Measurements from ENCODE around the gene CFAP74.
"Not testable (repeated sequence)": the region's sequence is repeated elsewhere in the genome, so short reads cannot be mapped to it uniquely, and the experiment has no call there.

Gene CFAP74

DNA sequence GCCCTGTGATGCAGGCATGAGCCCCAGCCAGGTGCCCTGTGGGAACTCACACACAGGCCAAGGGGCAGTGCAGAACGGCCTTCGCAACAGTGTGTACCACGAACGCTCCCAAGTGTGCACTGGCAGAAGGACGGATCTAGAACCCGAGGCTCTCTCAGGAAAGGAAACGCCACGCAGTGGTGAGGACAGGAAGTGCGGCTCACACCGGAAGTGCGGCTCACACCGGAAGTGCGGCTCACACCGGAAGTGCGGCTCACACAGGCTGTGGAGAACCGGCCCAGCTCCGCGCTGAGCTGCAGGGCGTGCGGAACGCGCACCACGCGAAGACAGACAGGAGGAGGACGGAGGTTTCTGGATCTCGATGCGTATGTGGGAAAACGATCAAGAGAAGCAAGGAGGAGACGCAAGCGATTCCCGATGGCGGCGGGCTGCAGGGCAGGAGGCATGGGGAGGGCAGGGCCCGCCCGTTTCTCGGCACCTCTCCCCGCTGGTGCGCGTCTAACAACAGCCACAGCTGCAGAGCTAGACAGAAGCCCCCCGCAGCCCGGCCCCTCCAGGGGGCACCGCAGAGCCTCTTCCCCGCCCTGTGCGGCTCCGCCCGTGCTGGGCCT lies 48.6 kb downstream of the CFAP74 start:
- DNase-seq (ENCODE audit: extremely low read depth in 1 of 2, low read depth in 1 of 2) = no peak

DNA sequence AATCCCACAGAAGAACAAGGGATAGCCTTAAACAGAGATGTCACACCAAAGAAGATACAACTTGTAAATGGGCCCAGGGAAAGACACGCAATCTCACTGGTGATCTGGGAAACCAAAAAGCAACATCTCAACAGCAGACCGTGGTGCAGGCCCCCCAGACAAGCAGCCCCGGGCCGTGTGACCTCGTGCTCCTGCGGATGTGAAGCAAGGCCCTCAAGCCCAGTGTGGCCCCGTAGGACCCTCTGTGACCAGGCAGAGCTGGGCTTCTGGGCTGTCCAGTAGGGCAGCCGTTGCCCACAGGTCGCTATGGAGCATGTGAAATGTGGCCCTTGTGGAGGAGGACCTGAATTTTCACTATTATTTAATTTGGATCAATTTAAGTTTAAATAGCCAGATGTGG lies 49.6 kb downstream of the CFAP74 start:
- DNase-seq (ENCODE audit: extremely low read depth in 1 of 2, low read depth in 1 of 2) = no peak

DNA sequence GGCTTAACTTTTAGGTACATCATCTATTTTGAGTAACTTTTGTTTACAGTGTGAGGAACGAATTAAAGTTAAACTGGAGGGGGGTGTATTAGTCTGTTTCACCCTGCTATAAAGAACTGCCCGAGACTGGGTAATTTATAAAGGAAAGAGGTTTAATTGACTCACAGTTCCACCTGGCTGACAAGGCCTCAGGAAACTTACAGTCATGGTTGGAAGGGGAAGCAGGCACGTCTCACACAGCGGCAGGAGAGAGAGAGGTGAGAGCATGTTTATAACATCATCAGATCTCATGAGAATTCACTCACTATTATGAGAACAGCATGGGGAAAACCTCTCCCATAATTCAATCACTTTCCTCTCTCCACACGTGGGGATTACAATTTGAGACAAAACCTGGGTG lies 52.6 kb downstream of the CFAP74 start:
- no peak for DNase-seq (ENCODE audit: extremely low read depth in 1 of 2, low read depth in 1 of 2)

DNA sequence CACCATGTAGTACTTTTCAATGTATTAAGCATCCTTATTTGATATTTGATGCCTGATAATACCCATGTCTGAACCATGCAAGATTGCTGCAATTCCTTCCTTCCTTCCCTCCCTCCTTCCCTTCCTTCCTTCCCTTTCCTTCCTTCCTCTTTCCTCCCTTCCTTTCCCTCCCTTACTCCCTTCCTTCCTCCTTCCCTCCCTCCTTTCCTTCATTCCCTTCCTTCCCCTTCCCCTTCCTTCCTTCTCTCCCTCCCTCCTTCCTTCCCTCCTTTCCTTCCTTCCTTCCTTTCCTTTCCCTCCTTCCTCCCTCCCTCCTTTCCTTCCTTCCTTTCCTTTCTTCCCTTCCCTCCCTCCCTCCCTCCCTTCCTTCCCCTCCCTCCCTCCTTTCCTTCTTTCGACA lies 54.8 kb downstream of the CFAP74 start:
- no peak for DNase-seq (ENCODE audit: extremely low read depth in 1 of 2, low read depth in 1 of 2)

DNA sequence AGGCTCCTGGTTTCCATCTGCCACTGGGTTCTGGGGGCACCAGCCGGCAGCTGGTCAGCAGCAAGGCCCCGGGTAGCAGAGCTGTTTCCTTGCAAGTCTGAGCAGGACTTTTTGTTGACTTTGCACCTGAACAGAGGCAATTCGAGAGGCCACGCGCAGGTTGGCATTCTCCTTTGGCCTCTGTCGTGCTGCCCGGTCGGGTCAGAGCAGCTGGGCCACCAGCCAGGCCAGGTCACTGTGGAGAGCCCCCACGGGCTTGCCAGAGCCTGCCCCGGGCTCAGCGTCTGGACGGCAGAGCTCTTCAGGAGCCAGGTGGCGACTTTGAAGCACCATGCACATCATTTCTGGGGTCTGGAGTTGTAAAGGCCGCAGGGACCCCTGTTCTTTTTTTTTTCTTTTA lies 56.1 kb downstream of the CFAP74 start:
- DNase-seq (ENCODE audit: extremely low read depth in 1 of 2, low read depth in 1 of 2) = no peak

DNA sequence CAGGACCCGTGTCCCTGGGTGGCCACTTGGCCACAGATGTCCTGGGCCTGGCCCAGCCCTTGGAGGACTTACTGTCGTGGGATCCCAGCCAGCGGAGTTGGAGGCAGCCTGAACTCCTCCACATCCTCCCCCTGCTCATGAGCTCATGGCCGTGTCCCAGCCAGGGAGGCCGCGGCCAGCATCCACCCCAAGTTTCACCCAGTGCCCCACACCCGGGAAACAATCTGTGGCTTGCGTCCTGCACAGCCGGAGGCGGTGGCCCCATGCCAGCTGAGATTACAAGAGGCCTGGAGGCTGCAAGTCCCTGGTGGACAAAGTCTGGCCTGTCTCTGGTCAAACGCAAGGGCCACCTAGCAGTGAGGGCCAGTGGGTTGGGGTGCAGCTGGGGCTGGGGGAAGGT lies 57.0 kb downstream of the CFAP74 start:
- no peak for DNase-seq (ENCODE audit: extremely low read depth in 1 of 2, low read depth in 1 of 2)

DNA sequence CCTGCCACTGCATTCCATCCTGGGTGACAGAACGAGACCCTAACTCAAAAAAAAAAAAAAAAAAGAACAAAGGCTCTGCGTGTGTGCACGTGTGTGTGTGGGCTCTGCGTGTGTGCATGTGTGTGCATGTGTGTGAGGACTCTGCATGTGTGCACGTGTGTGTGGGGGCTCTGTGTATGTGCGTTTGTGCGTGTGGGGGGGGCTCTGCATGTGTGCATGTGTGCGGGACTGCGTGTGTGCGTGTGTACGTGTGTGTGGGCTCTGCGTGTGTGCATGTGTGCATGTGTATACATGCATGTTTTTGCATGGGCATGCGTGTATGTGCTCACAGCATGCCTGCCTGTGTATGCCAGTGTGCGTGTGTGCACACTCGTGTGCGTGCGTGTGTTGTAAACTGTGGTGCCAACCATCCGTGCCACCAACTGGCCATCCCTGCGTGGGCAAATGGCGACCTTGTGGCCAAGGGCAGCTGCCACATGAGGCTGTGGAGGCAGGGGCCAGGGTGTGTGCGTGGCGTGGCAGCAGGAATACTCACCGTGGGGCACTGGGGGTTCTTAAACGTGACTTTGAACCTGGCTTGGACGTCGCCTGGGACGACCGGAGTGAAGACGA lies 57.7 kb downstream of the CFAP74 start:
- DNase-seq (ENCODE audit: extremely low read depth in 1 of 2, low read depth in 1 of 2) = no peak

DNA sequence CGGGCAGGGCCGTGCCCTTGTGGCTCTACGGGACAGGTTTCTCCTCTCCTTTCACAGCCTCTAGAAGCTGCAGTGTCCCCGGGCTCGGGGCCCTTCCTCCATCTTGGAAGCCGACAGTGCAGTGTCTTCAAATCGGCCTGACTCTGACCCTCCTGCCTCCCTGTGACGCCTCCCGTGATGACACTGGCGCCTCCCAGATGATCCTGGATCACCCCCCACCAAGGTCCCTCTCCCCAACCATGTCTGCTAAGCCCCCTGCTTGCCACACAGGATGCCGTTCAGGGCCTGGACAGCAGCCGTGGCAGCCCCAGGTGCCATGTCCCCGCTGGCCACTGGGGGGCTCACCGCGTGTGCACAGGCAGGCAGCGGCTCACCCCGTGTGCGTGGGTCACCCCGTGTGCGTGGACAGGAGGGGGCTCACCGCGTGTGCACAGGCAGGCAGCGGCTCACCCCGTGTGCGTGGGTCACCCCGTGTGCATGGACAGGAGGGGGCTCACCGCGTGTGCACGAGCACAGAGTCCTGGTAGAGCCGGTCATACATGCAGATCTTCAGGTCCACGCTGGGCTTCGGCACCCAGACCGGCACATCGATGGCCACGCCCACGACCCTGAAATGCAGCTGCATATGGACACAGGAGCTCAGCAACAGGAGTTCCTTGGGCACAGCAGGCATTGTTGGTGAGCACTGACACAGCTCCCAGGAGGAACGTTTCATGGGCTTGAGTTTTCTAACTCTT lies 59.6 kb downstream of the CFAP74 start:
- DNase-seq (ENCODE audit: extremely low read depth in 1 of 2, low read depth in 1 of 2) = peak in 1 of 2 donors; percentile 44

DNA sequence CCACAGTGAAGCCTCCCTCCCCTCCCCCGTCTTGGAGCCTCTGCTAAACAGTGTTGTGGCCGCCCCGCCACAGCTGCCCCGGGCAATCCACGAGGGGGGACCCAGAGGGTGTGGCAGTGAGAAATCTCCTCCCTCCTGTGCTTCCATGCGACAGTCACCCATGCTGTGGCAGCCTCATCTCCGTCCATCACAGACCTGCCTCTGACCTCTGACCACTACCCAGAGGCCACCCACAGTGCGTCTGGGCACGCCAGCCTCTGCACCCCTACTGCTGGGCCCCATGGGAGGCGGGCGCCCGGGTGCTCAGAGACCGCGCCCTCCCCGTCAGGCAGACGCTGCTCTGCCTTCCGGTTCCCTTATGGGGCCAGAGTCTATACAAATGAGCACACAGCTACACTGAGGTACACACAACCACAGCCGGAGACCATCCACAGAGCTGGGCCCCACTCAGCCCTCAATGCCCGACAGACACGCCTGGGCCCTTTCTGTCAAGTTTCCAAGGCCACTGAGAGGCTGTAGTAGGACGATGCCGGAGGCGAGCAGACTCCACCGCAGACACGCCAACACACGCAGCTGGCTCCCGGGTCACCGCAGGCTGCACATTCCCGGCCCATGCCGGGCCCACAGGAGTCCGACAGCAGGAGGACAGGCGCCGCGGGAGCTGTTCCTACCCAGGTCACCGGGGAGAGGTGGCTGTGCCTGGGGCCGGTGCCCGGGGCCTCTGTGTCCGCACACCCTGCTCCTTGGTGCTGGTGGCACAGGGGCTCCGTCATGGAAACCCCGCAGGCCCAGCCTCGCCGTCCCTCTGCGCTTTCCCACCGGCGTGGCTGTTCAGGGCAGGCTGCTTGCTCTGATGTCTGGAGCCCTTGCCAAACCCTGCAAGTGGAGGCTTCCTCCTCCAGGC lies 60.6 kb downstream of the CFAP74 start:
- no peak for DNase-seq (ENCODE audit: extremely low read depth in 1 of 2, low read depth in 1 of 2)

DNA sequence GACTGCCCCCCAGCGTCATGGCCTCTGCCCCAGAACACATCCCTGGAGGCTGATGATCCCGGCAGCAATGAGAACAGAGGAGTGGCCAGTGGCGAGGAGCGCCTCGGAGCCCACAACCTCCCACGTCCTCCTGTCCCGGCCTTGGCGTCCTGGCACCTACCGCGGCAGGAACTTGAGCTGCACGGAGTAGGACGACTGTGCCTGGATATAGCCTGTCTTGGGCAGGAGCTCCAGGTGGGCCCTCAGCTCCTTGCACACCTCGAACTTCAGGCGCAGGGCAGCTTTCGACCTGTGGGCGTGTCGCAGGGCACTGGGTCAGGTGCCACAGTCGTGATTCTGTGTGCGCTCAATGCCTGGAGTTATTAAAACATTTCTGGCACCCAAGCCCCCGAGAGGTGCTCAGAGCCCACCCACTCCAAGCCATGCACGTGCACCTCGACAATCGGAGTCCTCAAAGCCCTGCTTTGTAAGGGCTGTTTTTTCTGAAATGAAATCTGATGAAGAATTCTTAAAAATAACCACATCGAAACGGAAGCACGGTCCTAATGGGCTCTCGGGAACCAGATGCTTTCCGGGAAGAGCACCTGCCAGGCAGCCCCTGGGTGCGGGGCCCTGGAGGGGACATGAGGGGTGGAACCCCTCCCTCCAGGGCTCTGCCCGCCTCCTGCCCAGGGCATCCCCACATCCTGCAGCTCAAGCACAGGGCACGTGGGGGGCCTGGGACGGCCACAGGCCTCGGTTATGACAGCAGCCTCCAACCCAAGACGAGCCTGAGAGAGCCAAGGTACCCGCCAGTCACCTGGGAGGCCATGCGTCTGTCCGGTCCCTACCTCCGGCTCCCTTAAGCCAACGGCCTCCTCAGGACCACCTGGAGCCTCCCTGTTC lies 61.5 kb downstream of the CFAP74 start:
- DNase-seq (ENCODE audit: extremely low read depth in 1 of 2, low read depth in 1 of 2) = no peak

DNA sequence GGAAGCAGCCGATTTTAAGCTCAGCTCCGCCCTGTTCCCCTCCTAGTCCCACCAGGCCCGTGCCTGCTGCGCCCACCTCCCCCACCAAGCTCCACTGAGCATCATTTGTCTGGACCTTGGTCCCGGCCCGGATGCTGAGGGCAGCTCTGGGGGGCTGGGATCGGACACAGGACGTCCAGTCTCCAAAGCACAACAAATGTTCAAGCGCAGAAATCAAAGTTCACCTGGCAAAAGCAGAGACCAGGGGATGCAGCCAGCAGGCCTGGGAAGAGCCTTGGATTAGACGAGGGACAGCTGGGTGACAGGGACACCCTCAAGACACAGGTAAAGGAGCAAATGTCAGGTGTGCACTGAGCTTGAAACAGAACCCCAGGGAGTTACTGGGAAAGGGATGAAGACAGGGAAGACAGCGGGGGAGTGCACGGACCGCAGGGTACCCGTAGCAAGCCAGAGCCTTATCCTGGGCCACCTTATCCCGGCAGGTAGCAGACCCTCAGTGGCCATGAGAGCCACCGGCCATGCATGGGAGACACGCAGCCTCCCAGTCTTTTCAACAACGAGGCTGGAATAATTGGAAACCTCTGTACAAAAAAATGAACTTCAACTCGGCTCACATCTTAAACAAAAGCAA lies 62.3 kb downstream of the CFAP74 start:
- no peak for DNase-seq (ENCODE audit: extremely low read depth in 1 of 2, low read depth in 1 of 2)

DNA sequence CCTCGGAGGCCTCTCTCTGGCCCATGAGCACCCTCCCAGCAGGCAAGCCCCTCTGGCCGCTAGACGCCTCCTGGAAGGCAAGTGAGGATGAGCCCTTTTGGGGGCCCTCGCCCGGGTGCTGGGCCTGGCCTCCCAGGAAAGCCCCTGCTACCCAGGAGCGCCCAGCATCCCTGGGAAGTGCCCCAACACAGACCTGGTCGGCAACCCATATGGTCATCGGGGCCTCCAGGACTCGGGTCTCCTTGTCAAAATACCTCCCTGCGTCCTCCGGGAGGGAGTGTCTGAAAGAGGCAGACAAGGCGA lies 63.5 kb downstream of the CFAP74 start:
- no peak for DNase-seq (ENCODE audit: extremely low read depth in 1 of 2, low read depth in 1 of 2)

DNA sequence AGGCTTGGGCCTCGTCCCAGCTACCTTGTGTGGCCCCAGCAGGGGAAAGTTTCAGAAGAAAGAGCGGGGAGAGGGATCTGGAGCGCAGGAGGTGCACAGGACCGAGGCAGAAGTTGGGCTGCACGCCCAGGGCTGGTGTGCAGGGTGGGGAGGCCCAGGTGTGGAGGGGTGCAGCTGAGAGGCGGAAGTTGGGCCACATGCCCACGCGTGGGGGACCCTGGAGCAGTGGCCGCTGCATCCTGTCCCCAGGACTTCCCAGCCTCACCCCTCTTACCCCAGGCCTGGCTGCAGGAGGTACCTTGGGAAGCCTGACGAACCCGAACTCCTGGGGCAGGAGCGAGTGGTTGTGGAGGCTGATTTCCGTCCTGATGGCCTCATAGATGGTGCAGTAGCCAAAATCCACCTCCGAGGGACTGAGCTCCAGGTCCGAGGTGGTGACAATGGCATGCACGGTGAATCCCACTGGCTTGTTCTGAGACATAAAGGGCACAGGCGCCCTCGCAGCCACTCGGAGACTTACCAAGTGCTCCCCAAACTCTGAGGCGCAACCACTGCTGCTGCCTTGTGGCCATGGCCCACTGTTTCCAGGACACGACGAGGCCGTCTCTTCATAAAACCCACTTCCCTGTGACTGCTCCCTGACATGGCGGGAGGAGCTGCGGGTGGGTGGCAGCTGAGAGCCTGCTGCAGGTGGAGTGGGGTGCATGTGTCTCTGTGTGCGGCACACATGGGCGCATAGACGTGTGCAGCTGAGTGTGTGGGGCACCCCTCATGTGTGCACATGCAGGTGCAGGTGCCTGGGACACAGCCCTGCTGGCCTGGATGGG lies 64.1 kb downstream of the CFAP74 start:
- DNase-seq (ENCODE audit: extremely low read depth in 1 of 2, low read depth in 1 of 2) = no peak

DNA sequence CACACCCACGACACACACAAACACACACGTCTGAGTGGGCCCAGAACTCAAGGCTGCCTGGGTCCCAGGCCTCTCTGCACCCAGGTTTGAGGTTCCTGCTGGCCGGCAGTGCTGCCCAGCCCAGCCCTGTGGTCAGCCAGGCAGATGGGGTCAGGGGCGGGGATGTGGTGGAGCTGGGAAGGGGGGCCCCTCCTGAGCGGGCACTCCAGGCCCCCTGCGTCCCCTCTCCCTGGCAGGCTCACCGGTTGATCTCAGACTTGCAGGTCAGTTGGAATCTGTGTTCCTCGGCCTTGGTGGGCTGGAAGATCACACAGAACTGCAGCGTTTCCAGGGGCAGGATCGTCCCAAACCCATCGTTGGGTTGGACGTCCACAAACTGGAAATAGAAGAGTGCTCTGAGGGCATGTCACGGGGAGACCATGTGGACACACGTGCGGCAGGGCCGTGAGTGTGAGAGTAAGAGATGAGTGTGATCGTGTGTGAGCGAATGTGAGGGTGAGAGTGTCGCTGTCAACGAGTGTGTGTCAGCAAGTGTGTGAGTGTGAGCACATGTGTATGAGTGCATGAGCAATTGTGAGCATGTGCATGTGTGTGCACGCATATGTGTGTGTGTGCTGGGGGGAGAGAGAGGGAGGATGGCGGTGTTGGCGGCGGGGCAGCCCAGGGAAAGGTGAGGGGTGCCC lies 64.8 kb downstream of the CFAP74 start:
- DNase-seq (ENCODE audit: extremely low read depth in 1 of 2, low read depth in 1 of 2) = no peak

DNA sequence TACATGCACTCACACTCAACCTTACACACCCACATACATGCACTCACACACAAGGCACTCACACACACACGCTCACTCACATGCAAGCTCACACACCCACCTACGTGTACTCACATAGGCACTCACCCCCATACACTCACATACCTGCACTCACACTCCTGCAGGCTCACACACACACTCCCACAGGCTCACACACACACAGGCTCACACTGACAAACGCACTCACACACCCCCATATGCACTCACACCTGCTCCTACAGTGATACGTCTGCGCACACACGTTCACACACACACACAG lies 65.4 kb downstream of the CFAP74 start:
- DNase-seq (ENCODE audit: extremely low read depth in 1 of 2, low read depth in 1 of 2) = no peak

DNA sequence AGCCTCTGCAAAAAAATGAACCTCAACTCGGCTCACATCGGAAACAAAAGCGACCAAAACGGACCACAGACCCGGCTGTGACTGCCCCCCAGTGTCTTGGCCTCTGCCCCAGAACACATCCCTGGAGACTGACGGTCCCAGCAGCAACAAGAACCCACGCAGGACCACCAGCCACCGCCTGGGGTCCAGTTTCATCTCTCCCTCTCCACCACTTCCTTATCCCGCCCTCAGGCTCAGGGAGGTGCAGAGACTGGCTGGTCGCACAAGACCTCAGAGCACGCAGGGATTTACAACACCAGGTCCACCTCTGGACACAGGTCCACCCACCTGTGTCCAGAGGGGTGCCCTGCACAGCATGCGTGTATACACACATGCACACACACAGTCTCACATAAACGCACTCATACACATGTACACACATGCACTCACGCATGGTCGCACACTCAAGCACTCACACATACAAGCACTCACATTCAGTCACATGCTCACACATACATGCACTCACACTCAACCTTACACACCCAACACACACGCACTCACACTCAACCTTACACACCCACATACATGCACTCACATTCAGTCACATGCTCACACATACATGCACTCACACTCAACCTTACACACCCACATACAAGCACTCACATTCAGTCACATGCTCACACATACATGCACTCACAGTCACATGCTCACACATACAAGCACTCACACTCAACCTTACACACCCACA lies 65.9 kb downstream of the CFAP74 start:
- no peak for DNase-seq (ENCODE audit: extremely low read depth in 1 of 2, low read depth in 1 of 2)

DNA sequence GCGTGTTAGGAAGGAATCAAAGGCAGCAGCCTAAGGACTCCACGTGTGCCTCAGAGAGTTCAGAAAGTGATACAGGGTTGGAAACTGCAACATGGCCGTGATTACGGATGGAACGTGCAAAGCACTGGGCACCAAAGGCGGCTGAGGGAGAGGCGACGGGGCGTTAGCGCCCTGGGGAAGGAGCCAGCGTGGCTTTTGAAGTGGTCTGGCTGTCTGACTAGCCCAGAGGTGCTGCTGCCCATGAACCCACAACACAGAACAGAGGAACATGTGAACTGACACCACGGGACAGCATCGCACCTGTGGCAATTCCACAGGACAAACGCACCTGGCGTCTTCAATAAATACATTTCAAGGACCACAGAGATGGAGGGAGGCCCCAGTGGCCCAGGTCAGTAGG lies 66.5 kb downstream of the CFAP74 start:
- no peak for DNase-seq (ENCODE audit: extremely low read depth in 1 of 2, low read depth in 1 of 2)

DNA sequence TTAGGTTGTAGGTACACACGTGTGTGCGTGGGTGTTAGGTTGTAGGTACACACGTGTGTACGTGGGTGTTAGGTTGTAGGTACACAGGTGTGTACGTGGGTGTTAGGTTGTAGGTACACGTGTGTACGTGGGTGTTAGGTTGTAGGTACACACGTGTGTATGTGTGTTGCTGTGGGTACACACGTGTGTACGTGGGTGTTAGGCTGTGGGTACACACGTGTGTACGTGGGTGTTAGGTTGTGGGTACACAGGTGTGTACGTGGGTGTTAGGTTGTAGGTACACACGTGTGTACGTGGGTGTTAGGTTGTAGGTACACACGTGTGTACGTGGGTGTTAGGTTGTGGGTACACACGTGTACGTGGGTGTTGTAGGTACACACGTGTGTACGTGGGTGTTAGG lies 68.7 kb downstream of the CFAP74 start:
- DNase-seq (ENCODE audit: extremely low read depth in 1 of 2, low read depth in 1 of 2) = not testable (repeated sequence)
